ENCODE results near the gene PTGIS. TPM values are rescaled to one million over a fixed set of nuclear protein-coding genes. Genes with fewer than 3 reads are reported as not detected.

PTGIS gene
- total and polyA plus RNA-seq, 4 experiments from 2014 or later = not detected

DNA sequence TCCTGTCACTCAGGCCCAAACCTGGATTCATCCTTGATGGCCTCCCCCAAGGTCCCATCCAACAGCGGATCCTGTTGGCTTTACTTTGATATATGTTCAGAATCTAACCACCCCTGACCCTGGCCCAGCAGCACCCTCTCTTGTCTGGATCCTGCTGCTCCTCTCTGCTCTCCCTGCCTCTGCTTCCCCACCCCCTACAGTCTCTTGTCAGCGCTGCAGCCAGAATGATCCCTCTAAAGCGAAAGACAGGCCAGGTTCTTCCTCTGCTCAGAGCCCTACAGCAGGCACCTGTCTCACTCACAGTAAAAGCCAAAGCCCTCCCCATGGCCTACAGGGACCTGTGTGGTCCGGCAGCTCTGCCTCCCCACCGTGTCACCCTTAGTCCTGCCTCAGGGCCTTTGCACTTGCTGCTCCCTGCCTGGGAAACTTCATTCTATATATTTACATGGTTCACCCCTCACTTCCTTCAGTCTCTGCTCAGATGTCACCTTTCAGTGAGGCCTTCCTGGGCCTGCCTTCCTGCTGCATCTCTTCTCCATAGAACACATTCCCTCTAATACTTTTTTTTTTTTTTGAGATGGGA is 48.1 kb downstream of the PTGIS start:
- no peaks in the 10 kb centered on the region for H3K27me3 ChIP-seq (ENCODE audit: insufficient read depth, low read length)
- H3K36me3 ChIP-seq (ENCODE audit: insufficient read depth, low read length) = no peaks in the 10 kb centered on the region
- peaks cover 0 to 10% (median 1%) of the 10 kb centered on the region in 8 donors for H3K9me3 Mint-ChIP-seq
- no peak for DNase-seq
- POLR2A ChIA-PET (ENCODE audit: partially characterized antibody) = no interaction called here
- no peaks in the 10 kb centered on the region for H3K4me1 Mint-ChIP-seq
- H3K4me1 ChIP-seq (ENCODE audit: insufficient read depth, low read length) = no peaks in the 10 kb centered on the region
- H3K36me3 Mint-ChIP-seq = peaks cover 0 to 8% of the 10 kb centered on the region in 2 donors
- H3K27ac ChIP-seq (ENCODE audit: low read depth, low read length) = no peak overlapping the region
- intact Hi-C loops (cut with micrococcal nuclease) = no loop called here
- CTCF ChIA-PET (ENCODE audit: partially characterized antibody) = interaction anchor here (1.2 kb wide), 1 partner anchor 15 kb away, joined by 3 read pairs; no protein-coding TSS in a partner anchor
- H3K27me3 Mint-ChIP-seq = peaks cover 17% of the 10 kb centered on the region in 2 donors
- no peak overlapping the region for H3K4me3 ChIP-seq (ENCODE audit: low read length in 2 of 2)
- H3K9me3 ChIP-seq (ENCODE audit: control insufficient read depth in 1 of 2, low read length in 2 of 2) = no peaks in the 10 kb centered on the region
- H3K4me3 Mint-ChIP-seq = no peak overlapping the region
- H3K27ac Mint-ChIP-seq = no peak overlapping the region

DNA sequence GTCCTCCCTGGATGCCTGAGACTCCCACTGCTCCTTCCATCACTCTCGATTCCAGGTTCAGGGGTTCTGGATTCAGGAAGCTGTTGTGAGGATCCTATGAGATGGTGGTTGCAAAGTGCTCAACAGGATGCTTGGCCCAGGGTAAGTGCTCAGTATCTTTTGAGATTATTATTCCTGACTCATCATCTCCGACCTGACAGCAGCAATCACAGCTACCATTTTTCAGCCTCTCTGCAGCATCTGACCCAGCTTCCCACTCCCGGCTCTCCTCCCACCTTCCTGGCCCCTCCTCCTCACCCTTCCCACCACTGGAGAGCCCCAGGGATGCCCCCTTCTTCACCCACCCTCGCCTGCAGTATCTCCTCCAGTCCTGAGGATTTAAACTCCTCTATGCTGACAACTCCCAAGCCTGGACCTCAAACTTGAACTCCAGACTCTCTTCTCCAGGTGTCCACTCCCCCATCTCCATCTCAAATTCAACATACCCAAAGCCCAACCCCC is 48.7 kb downstream of the PTGIS start:
- H3K27ac Mint-ChIP-seq = peak overlapping the region in 1 of 7 donors; percentile 47
- H3K4me3 Mint-ChIP-seq = no peak overlapping the region
- no peaks in the 10 kb centered on the region for H3K4me1 Mint-ChIP-seq
- H3K4me3 ChIP-seq (ENCODE audit: low read length in 2 of 2) = no peak overlapping the region
- no peaks in the 10 kb centered on the region for H3K36me3 ChIP-seq (ENCODE audit: insufficient read depth, low read length)
- peaks cover 0 to 6% (median 1%) of the 10 kb centered on the region in 8 donors for H3K9me3 Mint-ChIP-seq
- no peaks in the 10 kb centered on the region for H3K9me3 ChIP-seq (ENCODE audit: control insufficient read depth in 1 of 2, low read length in 2 of 2)
- H3K27me3 Mint-ChIP-seq = peaks cover 16 to 17% of the 10 kb centered on the region in 2 donors
- H3K27me3 ChIP-seq (ENCODE audit: insufficient read depth, low read length) = no peaks in the 10 kb centered on the region
- intact Hi-C loops (cut with micrococcal nuclease) = no loop called here
- H3K36me3 Mint-ChIP-seq = peaks cover 0 to 6% of the 10 kb centered on the region in 2 donors
- DNase-seq = no peak
- POLR2A ChIA-PET (ENCODE audit: partially characterized antibody) = no interaction called here
- no peak overlapping the region for H3K27ac ChIP-seq (ENCODE audit: low read depth, low read length)
- CTCF ChIA-PET (ENCODE audit: partially characterized antibody) = no interaction called here
- no peaks in the 10 kb centered on the region for H3K4me1 ChIP-seq (ENCODE audit: insufficient read depth, low read length)

DNA sequence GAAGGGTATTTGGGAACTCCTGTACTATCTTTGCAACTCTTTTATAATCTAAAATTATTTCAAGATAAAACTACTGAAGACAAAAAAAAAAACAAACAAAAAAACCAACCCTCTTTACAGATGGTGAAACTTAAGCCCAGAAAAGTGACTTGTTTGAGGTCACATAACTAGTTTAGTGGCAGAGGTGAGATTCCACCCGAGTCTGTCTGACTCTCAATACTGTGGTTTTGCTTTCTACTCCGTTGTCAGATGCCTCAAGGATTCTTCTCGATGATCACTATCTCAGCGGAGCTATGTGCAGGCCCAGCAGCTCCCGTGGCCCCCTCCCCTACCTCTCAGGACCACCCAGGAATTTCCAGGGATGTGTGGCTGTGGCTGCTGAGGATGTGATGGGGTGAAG is 49.4 kb downstream of the PTGIS start:
- Mint-ChIP-seq H3K27me3 (peaks cover 13 to 17% of the 10 kb centered on the region in 2 donors), H3K4me3 (no peak overlapping the region), H3K27ac (no peak overlapping the region), H3K36me3 (peaks cover 0 to 6% of the 10 kb centered on the region in 2 donors), H3K4me1 (no peaks in the 10 kb centered on the region), H3K9me3 (peaks cover 0 to 6% (median 0%) of the 10 kb centered on the region in 8 donors)
- intact Hi-C loops (cut with micrococcal nuclease) = no loop called here
- DNase-seq = no peak
- ChIA-PET CTCF (ENCODE audit: partially characterized antibody) (no interaction called here), POLR2A (ENCODE audit: partially characterized antibody) (no interaction called here)
- no peak overlapping the region for H3K27ac ChIP-seq (ENCODE audit: low read depth, low read length)
- H3K4me1 ChIP-seq (ENCODE audit: insufficient read depth, low read length) = no peaks in the 10 kb centered on the region
- H3K27me3 ChIP-seq (ENCODE audit: insufficient read depth, low read length) = no peaks in the 10 kb centered on the region
- no peaks in the 10 kb centered on the region for H3K9me3 ChIP-seq (ENCODE audit: control insufficient read depth in 1 of 2, low read length in 2 of 2)
- H3K4me3 ChIP-seq (ENCODE audit: low read length in 2 of 2) = no peak overlapping the region
- no peaks in the 10 kb centered on the region for H3K36me3 ChIP-seq (ENCODE audit: insufficient read depth, low read length)

DNA sequence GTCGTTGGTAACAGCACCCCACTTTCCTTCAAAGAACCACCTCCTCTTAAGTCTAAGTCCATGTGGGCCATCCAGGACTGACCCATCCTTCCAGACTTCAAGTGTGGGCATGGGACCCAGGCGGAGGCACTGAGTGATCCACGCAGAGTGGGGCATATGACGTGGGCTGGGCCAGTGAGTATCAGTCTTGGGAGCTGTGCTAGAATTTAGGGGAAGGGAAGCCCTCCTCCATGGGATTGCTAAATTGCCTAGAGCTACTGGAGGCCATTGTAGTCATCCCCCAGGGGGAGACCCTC is 50.2 kb downstream of the PTGIS start:
- no peak overlapping the region for H3K27ac ChIP-seq (ENCODE audit: low read depth, low read length)
- Mint-ChIP-seq H3K36me3 (peaks cover 0 to 4% of the 10 kb centered on the region in 2 donors), H3K4me1 (no peaks in the 10 kb centered on the region), H3K27me3 (peaks cover 17% of the 10 kb centered on the region in 2 donors), H3K9me3 (peaks cover 0 to 6% (median 0%) of the 10 kb centered on the region in 8 donors), H3K27ac (no peak overlapping the region), H3K4me3 (no peak overlapping the region)
- ChIA-PET CTCF (ENCODE audit: partially characterized antibody) (no interaction called here), POLR2A (ENCODE audit: partially characterized antibody) (no interaction called here)
- intact Hi-C loops (cut with micrococcal nuclease) = no loop called here
- no peak for DNase-seq
- H3K36me3 ChIP-seq (ENCODE audit: insufficient read depth, low read length) = no peaks in the 10 kb centered on the region
- H3K9me3 ChIP-seq (ENCODE audit: control insufficient read depth in 1 of 2, low read length in 2 of 2) = no peaks in the 10 kb centered on the region
- H3K27me3 ChIP-seq (ENCODE audit: insufficient read depth, low read length) = no peaks in the 10 kb centered on the region
- H3K4me1 ChIP-seq (ENCODE audit: insufficient read depth, low read length) = no peaks in the 10 kb centered on the region
- H3K4me3 ChIP-seq (ENCODE audit: low read length in 2 of 2) = no peak overlapping the region

DNA sequence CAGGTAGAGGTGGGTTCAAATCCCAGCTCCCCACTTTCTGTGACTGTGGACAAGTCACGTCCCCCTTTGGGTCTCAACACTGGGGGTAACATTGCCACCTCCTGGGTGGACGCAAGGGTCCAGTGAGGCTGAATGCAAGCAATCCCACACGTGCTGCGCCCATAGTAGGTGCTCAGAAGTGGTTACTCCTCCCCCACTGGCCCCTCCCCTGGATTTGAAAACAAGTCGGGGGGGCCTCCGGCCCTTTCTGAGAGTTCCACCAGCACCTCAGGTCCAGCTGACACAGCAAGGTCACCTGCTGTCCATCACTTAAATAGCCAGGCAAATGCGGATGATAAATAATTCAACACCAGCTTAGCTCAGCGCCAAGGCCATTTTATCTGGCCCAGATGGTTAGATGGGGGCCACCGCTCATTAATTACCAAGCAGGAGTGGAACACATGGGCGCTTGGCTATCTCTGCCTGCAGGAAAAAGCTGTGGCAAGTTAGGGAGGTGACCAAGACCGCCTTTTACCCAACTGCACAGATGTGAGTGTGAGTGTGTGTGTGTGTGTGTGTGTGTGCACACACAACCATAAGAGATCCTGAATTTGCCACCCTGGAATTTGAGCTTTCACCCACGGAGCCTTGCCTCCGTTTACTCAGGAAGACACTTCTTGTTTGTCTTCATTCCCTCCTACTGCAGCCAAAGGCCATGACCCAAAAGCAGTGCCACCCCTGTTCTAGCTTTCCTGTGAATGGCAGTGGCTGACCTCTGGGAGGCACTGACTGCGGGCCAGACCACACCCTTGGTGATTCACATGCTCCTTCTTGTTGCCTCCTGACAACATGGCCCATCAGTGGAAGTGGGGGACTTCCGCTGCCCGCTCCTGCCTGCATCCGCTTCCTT is 50.8 kb downstream of the PTGIS start:
- H3K27me3 Mint-ChIP-seq = peaks cover 14 to 15% of the 10 kb centered on the region in 2 donors
- intact Hi-C loops (cut with micrococcal nuclease) = no loop called here
- CTCF ChIA-PET (ENCODE audit: partially characterized antibody) = interaction anchor here (0.8 kb wide), 1 partner anchor 33 kb away, joined by 3 read pairs; no protein-coding TSS in a partner anchor

DNA sequence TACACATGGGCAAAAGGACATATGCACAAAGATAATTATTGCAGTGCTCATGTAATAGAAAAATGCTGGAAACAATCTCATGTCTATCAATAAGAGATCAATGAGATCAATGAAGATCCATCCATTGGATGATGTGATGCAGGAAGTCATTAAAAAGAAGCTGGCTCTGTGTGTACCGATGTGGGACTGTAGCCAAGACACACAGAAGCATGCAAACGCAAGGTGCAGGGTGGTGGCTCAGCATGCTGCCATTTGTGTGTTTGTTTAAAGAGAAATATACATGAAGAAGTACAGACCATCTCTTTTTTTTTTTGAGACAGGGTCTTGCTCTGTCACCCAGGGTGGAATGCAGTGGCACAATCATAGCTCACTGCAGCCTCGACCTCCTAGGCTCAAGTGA is 52.4 kb downstream of the PTGIS start:
- H3K4me1 ChIP-seq (ENCODE audit: insufficient read depth, low read length) = no peaks in the 10 kb centered on the region
- Mint-ChIP-seq H3K27me3 (peaks cover 14 to 15% of the 10 kb centered on the region in 2 donors), H3K4me1 (no peaks in the 10 kb centered on the region), H3K27ac (no peak overlapping the region), H3K4me3 (no peak overlapping the region), H3K9me3 (peaks cover 0 to 3% (median 0%) of the 10 kb centered on the region in 8 donors), H3K36me3 (no peaks in the 10 kb centered on the region)
- POLR2A ChIA-PET (ENCODE audit: partially characterized antibody) = no interaction called here
- no peaks in the 10 kb centered on the region for H3K9me3 ChIP-seq (ENCODE audit: control insufficient read depth in 1 of 2, low read length in 2 of 2)
- no peak for DNase-seq
- H3K27ac ChIP-seq (ENCODE audit: low read depth, low read length) = no peak overlapping the region
- CTCF ChIA-PET (ENCODE audit: partially characterized antibody) = no interaction called here
- no peaks in the 10 kb centered on the region for H3K27me3 ChIP-seq (ENCODE audit: insufficient read depth, low read length)
- intact Hi-C loops (cut with micrococcal nuclease) = no loop called here
- H3K4me3 ChIP-seq (ENCODE audit: low read length in 2 of 2) = no peak overlapping the region
- H3K36me3 ChIP-seq (ENCODE audit: insufficient read depth, low read length) = no peaks in the 10 kb centered on the region

More for the DNA sequence above, 50.8 kb downstream of the PTGIS start:
- no peak for DNase-seq
- H3K4me3 Mint-ChIP-seq = no peak overlapping the region
- Histone ChIP-seq H3K36me3 (ENCODE audit: insufficient read depth, low read length) (no peaks in the 10 kb centered on the region), H3K27me3 (ENCODE audit: insufficient read depth, low read length) (no peaks in the 10 kb centered on the region), H3K27ac (ENCODE audit: low read depth, low read length) (no peak overlapping the region), H3K9me3 (ENCODE audit: control insufficient read depth in 1 of 2, low read length in 2 of 2) (no peaks in the 10 kb centered on the region), H3K4me3 (ENCODE audit: low read length in 2 of 2) (no peak overlapping the region), H3K4me1 (ENCODE audit: insufficient read depth, low read length) (no peaks in the 10 kb centered on the region)
- H3K4me1 Mint-ChIP-seq = no peaks in the 10 kb centered on the region
- POLR2A ChIA-PET (ENCODE audit: partially characterized antibody) = no interaction called here
- no peak overlapping the region for H3K27ac Mint-ChIP-seq
- peaks cover 0 to 2% of the 10 kb centered on the region in 2 donors for H3K36me3 Mint-ChIP-seq
- H3K9me3 Mint-ChIP-seq = peaks cover 0 to 5% (median 0%) of the 10 kb centered on the region in 8 donors

DNA sequence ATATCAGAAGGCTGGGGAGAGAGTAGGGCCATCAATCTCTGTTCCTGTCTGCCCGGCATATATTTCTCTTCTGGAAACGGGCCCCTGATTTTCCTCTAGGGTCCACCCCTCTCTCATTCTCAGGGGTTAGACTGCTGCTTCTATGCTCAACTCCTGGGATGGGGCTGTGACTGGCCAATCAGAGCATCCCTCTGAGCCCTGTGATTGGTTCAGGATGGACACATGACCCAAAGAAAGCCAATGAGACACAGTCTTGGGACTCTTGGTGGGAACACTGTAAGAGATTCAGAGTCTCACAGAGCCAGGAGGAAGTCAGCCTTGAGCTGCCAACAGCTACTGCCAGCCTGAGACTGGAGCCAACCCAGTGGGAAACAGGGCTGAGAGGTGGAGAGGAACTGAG is 54.4 kb downstream of the PTGIS start:
- Mint-ChIP-seq H3K27me3 (peaks cover 25% of the 10 kb centered on the region in 2 donors), H3K4me1 (peaks cover 1 to 3% (median 2%) of the 10 kb centered on the region in 4 donors), H3K36me3 (no peaks in the 10 kb centered on the region), H3K4me3 (no peak overlapping the region), H3K27ac (no peak overlapping the region), H3K9me3 (no peaks in the 10 kb centered on the region)
- H3K9me3 ChIP-seq (ENCODE audit: control insufficient read depth in 1 of 2, low read length in 2 of 2) = no peaks in the 10 kb centered on the region
- H3K36me3 ChIP-seq (ENCODE audit: insufficient read depth, low read length) = no peaks in the 10 kb centered on the region
- H3K27ac ChIP-seq (ENCODE audit: low read depth, low read length) = no peak overlapping the region
- ChIA-PET POLR2A (ENCODE audit: partially characterized antibody) (no interaction called here), CTCF (ENCODE audit: partially characterized antibody) (no interaction called here)
- H3K4me3 ChIP-seq (ENCODE audit: low read length in 2 of 2) = no peak overlapping the region
- intact Hi-C loops (cut with micrococcal nuclease) = no loop called here
- no peak for DNase-seq
- peaks cover 5% of the 10 kb centered on the region for H3K27me3 ChIP-seq (ENCODE audit: insufficient read depth, low read length)
- no peaks in the 10 kb centered on the region for H3K4me1 ChIP-seq (ENCODE audit: insufficient read depth, low read length)

Data from CD4-positive, alpha-beta memory T cell (primary cell).